HG03442 (cell line): ENCODE results near the gene SRSF1.

Experiments used
- ATAC-seq: cut with Tn5 transposase; IDR thresholded peaks from one replicate; pipeline ENCODE4 v1.9.1; 2021; ENCODE audit warnings: mild to moderate bottlenecking, moderate library complexity; ENCODE audit not compliant: unreplicated experiment

Gene SRSF1

GRCh38 chr17:58019039-58019438 is 12.0 kb upstream of the SRSF1 start:
- no peak for ATAC-seq

GRCh38 chr17:58010067-58010799 is 3.2 kb upstream of the SRSF1 start:
- ATAC-seq = no peak

- ATAC-seq = peak; percentile 24
Measured at GRCh38 chr17:58007781-58008706, 998 bp upstream of the SRSF1 start.

GRCh38 chr17:58006560-58006923 is 504 bp downstream of the SRSF1 start:
- ATAC-seq = peak; percentile 19

- ATAC-seq = no peak
Measured at GRCh38 chr17:58005728-58006559, 1.1 kb downstream of the SRSF1 start.

GRCh38 chr17:58005031-58005727 is 1.9 kb downstream of the SRSF1 start:
- no peak for ATAC-seq

GRCh38 chr17:58004060-58004459 is 3.0 kb downstream of the SRSF1 start:
- no peak for ATAC-seq

- no peak for ATAC-seq
Measured at GRCh38 chr17:58002973-58003372, 4.1 kb downstream of the SRSF1 start.

GRCh38 chr17:58002154-58002948 is 4.7 kb downstream of the SRSF1 start:
- no peak for ATAC-seq

GRCh38 chr17:58001461-58002124 is 5.5 kb downstream of the SRSF1 start:
- no peak for ATAC-seq

- ATAC-seq = no peak
Measured at GRCh38 chr17:57999496-58000017, 7.5 kb downstream of the SRSF1 start.

GRCh38 chr17:57999010-57999495 is 8.0 kb downstream of the SRSF1 start:
- no peak for ATAC-seq

- no peak for ATAC-seq
Measured at GRCh38 chr17:57997085-57997809, 9.8 kb downstream of the SRSF1 start.

GRCh38 chr17:57995076-57995956 is 11.7 kb downstream of the SRSF1 start:
- ATAC-seq = peak; percentile 64

GRCh38 chr17:57994436-57994835 is 12.6 kb downstream of the SRSF1 start:
- ATAC-seq = no peak

GRCh38 chr17:57993471-57994365 is 13.3 kb downstream of the SRSF1 start:
- ATAC-seq = no peak
